IMR-90 (cell line): Measurements from ENCODE around the gene TCERG1L. TPM values are rescaled to one million over a fixed set of nuclear protein-coding genes. Genes with fewer than 3 reads are reported as not detected.
"Not testable (repeated sequence)": the region's sequence is repeated elsewhere in the genome, so short reads cannot be mapped to it uniquely, and the experiment has no call there.

ENCODE experiments used
- ATAC-seq: fragments of 200-7000 bp; cut with Tn5 transposase; 2 replicates; pipeline ENCODE4 v1.9.1; 2020; ENCODE audit warnings: low read depth, mild to moderate bottlenecking, moderate library complexity
- BruUV-seq: library from RNA; stranded (reverse); fragments of 400-500 nt; replicated peaks from 2 replicates; lab custom pipeline; 2021; lab: Mats Ljungman, UMichigan
- CTCF ChIA-PET: fragments of 300-600 bp; formaldehyde crosslinking; extraction: SDS; loops from one replicate; lab custom pipeline; 2021; ENCODE audit warnings: antibody characterized with exemption; lab: Yijun Ruan, JAX
- POLR2A ChIA-PET: fragments of 300-600 bp; sonication (Branson Sonifier 250); formaldehyde crosslinking; loops from one replicate; lab custom pipeline; 2022; ENCODE audit warnings: antibody characterized with exemption; ENCODE audit not compliant: unreplicated experiment; lab: Charles Lee
- DNase-seq: peaks from one replicate; pipeline ENCODE4 v3.0.0; 2013
- H2AFZ ChIP-seq: replicated peaks from 2 replicates; pipeline ENCODE3; 2013; ENCODE audit warnings: low read length, mild to moderate bottlenecking; ENCODE audit not compliant: poor library complexity
- H2AK5ac ChIP-seq: 2 replicates; pipeline ENCODE4 v1.6.1; 2013; ENCODE audit warnings: low read depth, low read length, inconsistent platforms
- H2AK9ac ChIP-seq: replicated peaks from 2 replicates; pipeline ENCODE3; 2013; ENCODE audit warnings: mild to moderate bottlenecking, low read depth, low read length, moderate library complexity; ENCODE audit not compliant: poor library complexity
- H2BK120ac ChIP-seq: 2 replicates; pipeline ENCODE4 v1.6.1; 2013; ENCODE audit warnings: low read depth, low read length, inconsistent platforms
- H2BK15ac ChIP-seq: 3 replicates; pipeline ENCODE4 v1.6.1; 2013; ENCODE audit warnings: low read depth, low read length, inconsistent platforms
- H2BK20ac ChIP-seq: 2 replicates; pipeline ENCODE4 v1.6.1; 2013; ENCODE audit warnings: low read depth, mild to moderate bottlenecking, inconsistent platforms, low read length, moderate library complexity
- H2BK5ac ChIP-seq: 2 replicates; pipeline ENCODE4 v1.6.1; 2013; ENCODE audit warnings: mild to moderate bottlenecking, low read depth, low read length, inconsistent platforms; ENCODE audit not compliant: poor library complexity, severe bottlenecking
- H3K14ac ChIP-seq: replicated peaks from 2 replicates; pipeline ENCODE4 v1.6.1; 2013; ENCODE audit warnings: low read depth, low read length, inconsistent platforms
- H3K18ac ChIP-seq: 2 replicates; pipeline ENCODE4 v1.6.1; 2013; ENCODE audit warnings: low read depth, low read length, control low read depth
- H3K23ac ChIP-seq: 2 replicates; pipeline ENCODE4 v1.6.1; 2013; ENCODE audit warnings: low read depth, low read length, inconsistent platforms
- H3K27ac ChIP-seq: 2 replicates; pipeline ENCODE4 v1.5.1; 2013; ENCODE audit warnings: mild to moderate bottlenecking, control low read depth, low read length; ENCODE audit not compliant: insufficient read depth
- H3K27me3 ChIP-seq: 2 replicates; pipeline ENCODE4 v1.6.1; 2013; ENCODE audit warnings: low read length; ENCODE audit not compliant: control insufficient read depth, insufficient read depth
- H3K36me3 ChIP-seq: 2 replicates; pipeline ENCODE4 v1.6.1; 2013; ENCODE audit warnings: low read length, mixed read lengths; ENCODE audit not compliant: control insufficient read depth, insufficient read depth
- H3K4ac ChIP-seq: 2 replicates; pipeline ENCODE4 v1.6.1; 2013; ENCODE audit warnings: low read depth, low read length, inconsistent platforms
- H3K4me1 ChIP-seq: 2 replicates; pipeline ENCODE4 v1.6.1; 2013; ENCODE audit warnings: low read length, mixed read lengths; ENCODE audit not compliant: control insufficient read depth, insufficient read depth
- H3K4me2 ChIP-seq: 2 replicates; pipeline ENCODE4 v1.6.1; 2013; ENCODE audit warnings: low read depth, mild to moderate bottlenecking, control low read depth, low read length, moderate library complexity
- H3K4me3 ChIP-seq: 2 replicates; pipeline ENCODE4 v1.5.1; 2013; ENCODE audit warnings: low read depth, mild to moderate bottlenecking, control low read depth, low read length, moderate library complexity; ENCODE audit not compliant: insufficient read depth
- H3K56ac ChIP-seq: 2 replicates; pipeline ENCODE4 v1.6.1; 2013; ENCODE audit warnings: low read length, inconsistent platforms; ENCODE audit not compliant: insufficient read depth; ENCODE audit errors: extremely low read depth
- H3K79me1 ChIP-seq, 2 experiments: 2 replicates each; pipeline ENCODE4 v1.6.1; 2013; ENCODE audit warnings: low read length in 2 of 2, inconsistent platforms in 1 of 2, low read depth in 1 of 2
- H3K9ac ChIP-seq: 2 replicates; pipeline ENCODE4 v1.6.1; 2013; ENCODE audit warnings: low read depth, low read length, control low read depth
- H3K9me1 ChIP-seq: 2 replicates; pipeline ENCODE4 v1.6.1; 2013; ENCODE audit warnings: low read length, inconsistent platforms; ENCODE audit not compliant: insufficient read depth
- H3K9me3 ChIP-seq: 2 replicates; pipeline ENCODE4 v1.6.1; 2013; ENCODE audit warnings: low read length; ENCODE audit not compliant: control insufficient read depth, insufficient read depth
- H4K20me1 ChIP-seq: 2 replicates; pipeline ENCODE4 v1.6.1; 2013; ENCODE audit warnings: low read length, inconsistent platforms; ENCODE audit not compliant: insufficient read depth
- H4K5ac ChIP-seq: 2 replicates; pipeline ENCODE4 v1.6.1; 2013; ENCODE audit warnings: mild to moderate bottlenecking, low read depth, low read length, control low read depth
- H4K8ac ChIP-seq, 2 experiments: 2 replicates each; pipeline ENCODE4 v1.6.1; 2013; ENCODE audit warnings: low read depth in 2 of 2, low read length in 2 of 2, control low read depth in 1 of 2, inconsistent platforms in 1 of 2
- H4K91ac ChIP-seq: 2 replicates; pipeline ENCODE4 v1.6.1; 2013; ENCODE audit warnings: low read depth, low read length, inconsistent platforms; ENCODE audit not compliant: insufficient read depth
- BHLHE40 ChIP-seq: fragments of 150-350 bp; IDR thresholded peaks from 2 replicates; pipeline ENCODE4 v1.6.1; 2016; ENCODE audit warnings: mild to moderate bottlenecking, low read depth, low read length
- MXI1 ChIP-seq: IDR thresholded peaks from 2 replicates; pipeline ENCODE4 v1.6.1; 2012; ENCODE audit warnings: low read depth, mild to moderate bottlenecking, low read length, moderate library complexity, borderline replicate concordance
- RFX5 ChIP-seq: IDR thresholded peaks from 2 replicates; pipeline ENCODE4 v1.8.0; 2012; ENCODE audit warnings: low read depth, mild to moderate bottlenecking, low read length, moderate library complexity
- USF2 ChIP-seq: fragments of 150-350 bp; IDR thresholded peaks from 2 replicates; pipeline ENCODE4 v1.6.1; 2017; ENCODE audit warnings: mild to moderate bottlenecking, antibody characterized with exemption, low read length, low read depth
- WGBS, 2 experiments: methylation state at CpG; one replicate each; pipeline versions ENCODE4 v1.1.5 to v1.1.7; 2013; ENCODE audit warnings: missing lambda C conversion rate in 2 of 2; ENCODE audit not compliant: insufficient read length in 1 of 2; ENCODE audit errors: extremely low coverage in 2 of 2; 5-methylcytosine and 5-hydroxymethylcytosine counted together
- dilution Hi-C: fragments of 300-500 bp; cut with HindIII; formaldehyde crosslinking; loops from one replicate; pipeline ENCODE4 v1.14.3; 2018; ENCODE audit warnings: low sequenced_read_pairs; ENCODE audit not compliant: unreplicated experiment
- in situ Hi-C: fragments of 300-500 bp; cut with MboI; formaldehyde crosslinking; loops from 3 replicates; pipeline ENCODE4 v1.14.3; 2019; ENCODE audit warnings: low sequenced_read_pairs, inconsistent platforms, mixed read lengths
- intact Hi-C: fragments of 100-400 bp; cut with micrococcal nuclease; formaldehyde crosslinking; loops from 2 replicates; pipeline ENCODE4 v1.10.0; 2022
- polyA plus RNA-seq, 3 experiments: library from polyadenylated mRNA; depleted of rRNA; stranded (reverse); fragments of >200 nt; gene quantifications; 2 replicates each; pipeline ENCODE4 v1.2.3, GENCODE V29; 2012; ENCODE audit warnings: low replicate concordance in 1 of 3
- total RNA-seq: library from RNA; depleted of rRNA; stranded (reverse); fragments of >200 nt; gene quantifications from 2 replicates; pipeline ENCODE4 v1.2.3, GENCODE V29; 2012

TCERG1L gene
- total and polyA plus RNA-seq, 2 of the 4 experiments (the other 2 are of a cell fraction) = not detected

- H3K27me3 ChIP-seq = no peaks in the 10 kb centered on the region
- H3K23ac ChIP-seq = no peak overlapping the region
- no peak overlapping the region for H3K4me2 ChIP-seq
- H3K4me3 ChIP-seq = no peak overlapping the region
- no peak overlapping the region for H4K5ac ChIP-seq
- H3K14ac ChIP-seq = no peak overlapping the region
- TF ChIP-seq MXI1 = no peak
- no peak for TF ChIP-seq USF2
- no peak for TF ChIP-seq BHLHE40
- TF ChIP-seq RFX5 = no peak
- 47% methylated on average over 10 of the region's 17 CpGs; no CpG with 5 or more reads in 1 of the 2 experiments for WGBS, 2 experiments
- peaks cover 47% of the 10 kb centered on the region for H3K9me3 ChIP-seq
- intact Hi-C loops = no loop called here
- in situ Hi-C loops = no loop called here
- dilution Hi-C loops = no loop called here
- no peak overlapping the region for H3K18ac ChIP-seq
- ChIA-PET CTCF (no interaction called here), POLR2A (no interaction called here)
- H4K91ac ChIP-seq = no peak overlapping the region
- no peaks in the 10 kb centered on the region for H3K4me1 ChIP-seq
- no peak overlapping the region for H3K4ac ChIP-seq
- DNase-seq (no peak), ATAC-seq (no peak)
- no peak overlapping the region for H2AFZ ChIP-seq
- no peaks in the 10 kb centered on the region for H4K20me1 ChIP-seq
- no peak overlapping the region for H3K9ac ChIP-seq
- H2AK9ac ChIP-seq = no peak overlapping the region
- no peak overlapping the region for H2BK20ac ChIP-seq
- no peak overlapping the region for H2BK5ac ChIP-seq
- no TSS peak for BruUV-seq
- H2BK15ac ChIP-seq = no peak overlapping the region
- H2BK120ac ChIP-seq = no peak overlapping the region
- H3K56ac ChIP-seq = no peak overlapping the region
- no peaks in the 10 kb centered on the region for H3K79me1 ChIP-seq
- no peaks in the 10 kb centered on the region for H3K9me1 ChIP-seq
- H2AK5ac ChIP-seq = no peak overlapping the region
- H3K27ac ChIP-seq = no peak overlapping the region
- H4K8ac ChIP-seq = no peak overlapping the region
- H3K36me3 ChIP-seq = no peaks in the 10 kb centered on the region
Observed at GRCh38 chr10:131137223-131137622, 174.3 kb downstream of the TCERG1L start.

GRCh38 chr10:131136336-131136735 lies 175.2 kb downstream of the TCERG1L start:
- H2BK20ac ChIP-seq, dilution Hi-C loops, H3K14ac ChIP-seq, BruUV-seq, H3K79me1 ChIP-seq, H2AK9ac ChIP-seq, H3K9me1 ChIP-seq, H3K4me3 ChIP-seq, H3K36me3 ChIP-seq, ATAC-seq, H4K91ac ChIP-seq, H3K9ac ChIP-seq, H3K23ac ChIP-seq, H2AFZ ChIP-seq, H2AK5ac ChIP-seq, H4K20me1 ChIP-seq, in situ Hi-C loops, H3K4me2 ChIP-seq, H4K5ac ChIP-seq, H3K4me1 ChIP-seq, POLR2A ChIA-PET, H2BK5ac ChIP-seq, DNase-seq, CTCF ChIA-PET, H3K27me3 ChIP-seq, H2BK120ac ChIP-seq, H3K56ac ChIP-seq, H3K27ac ChIP-seq, H3K4ac ChIP-seq, H4K8ac ChIP-seq, H2BK15ac ChIP-seq, intact Hi-C loops, H3K18ac ChIP-seq: not testable (repeated sequence)
- 73% methylated on average over 7 of the region's 12 CpGs; no CpG with 5 or more reads in 1 of the 2 experiments for WGBS, 2 experiments
- peaks cover 44% of the 10 kb centered on the region for H3K9me3 ChIP-seq
